PC-9 (cell line): ENCODE measurements around the gene RAB3GAP2.

ENCODE experiments used
- CTCF ChIP-seq: fragments of 200-600 bp; sonication (generic); conservative IDR thresholded peaks from 2 replicates; pipeline ENCODE4 v1.6.1; 2017; ENCODE audit warnings: mixed run types, antibody characterized with exemption, mild to moderate bottlenecking, moderate library complexity
- EZH2 ChIP-seq: fragments of 200-600 bp; sonication (generic); IDR thresholded peaks from 2 replicates; pipeline ENCODE4 v1.8.0; 2017; ENCODE audit warnings: antibody characterized with exemption, low read depth

- TF ChIP-seq EZH2: no peak
- TF ChIP-seq CTCF: no peak
These were observed 46.3 kb downstream of the RAB3GAP2 start for GRCh38 chr1:220225957-220226356.
